Lung (tissue), 12 donors: Measurements from ENCODE around the gene ERICH6. TPM values are rescaled to one million over a fixed set of nuclear protein-coding genes. Genes with fewer than 3 reads are reported as not detected.

Source experiments
- ATAC-seq: fragments of 200-7000 bp; cut with Tn5 transposase; one replicate; pipeline ENCODE4 v1.9.1; 2020; ENCODE audit warnings: moderate number of reproducible peaks; ENCODE audit not compliant: insufficient read depth, low FRiP score
- DNase-seq, 3 donors: peaks; one replicate each; pipeline ENCODE4 v3.0.0-alpha.2; 2013 to 2017
- H3K27ac ChIP-seq, 2 donors: one replicate each; pipeline ENCODE4 v1.5.1; 2013; ENCODE audit warnings: mild to moderate bottlenecking in 2 of 2, moderate library complexity in 2 of 2, control low read depth in 1 of 2, inconsistent platforms in 1 of 2, low read depth in 1 of 2, low read length in 1 of 2
- H3K27me3 ChIP-seq, 3 donors: one replicate each; pipeline ENCODE4 v1.5.1; 2013; ENCODE audit warnings: low read length in 2 of 3; ENCODE audit not compliant: control insufficient read depth in 3 of 3, insufficient read depth in 3 of 3
- H3K36me3 ChIP-seq, 4 donors: one replicate each; pipeline ENCODE4 v1.5.1; 2013; ENCODE audit warnings: low read length in 4 of 4, mild to moderate bottlenecking in 1 of 4, moderate library complexity in 1 of 4; ENCODE audit not compliant: control insufficient read depth in 4 of 4, insufficient read depth in 4 of 4
- H3K4me1 ChIP-seq, 5 donors: one replicate each; pipeline ENCODE4 v1.5.1; 2013; ENCODE audit warnings: low read length in 5 of 5, mild to moderate bottlenecking in 2 of 5, moderate library complexity in 1 of 5; ENCODE audit not compliant: control insufficient read depth in 5 of 5, insufficient read depth in 5 of 5
- H3K4me3 ChIP-seq: one replicate; pipeline ENCODE4 v1.5.1; 2013; ENCODE audit warnings: mild to moderate bottlenecking, control low read depth, moderate library complexity
- H3K9ac ChIP-seq, 2 donors: one replicate each; pipeline ENCODE4 v1.5.1; 2013; ENCODE audit warnings: low read length in 2 of 2, control low read depth in 1 of 2; ENCODE audit not compliant: insufficient read depth in 1 of 2
- H3K9me3 ChIP-seq, 4 donors: one replicate each; pipeline ENCODE4 v1.5.1; 2013; ENCODE audit warnings: low read length in 3 of 4, mild to moderate bottlenecking in 1 of 4, moderate library complexity in 1 of 4; ENCODE audit not compliant: control insufficient read depth in 4 of 4, insufficient read depth in 3 of 4
- CTCF ChIP-seq: IDR thresholded peaks from 2 replicates; pipeline ENCODE4 v1.5.1; 2012; ENCODE audit warnings: mild to moderate bottlenecking; ENCODE audit errors: control extremely low read depth, extremely low read depth
- WGBS, 2 donors: extraction: QIAGEN DNeasy Blood & Tissue Kit; methylation state at CpG; one replicate each; pipeline ENCODE4 v1.1.7; 2013; 5-methylcytosine and 5-hydroxymethylcytosine counted together
- polyA plus RNA-seq, 2 donors: library from polyadenylated mRNA; stranded (reverse); fragments of 200-250 nt; gene quantifications; one replicate each; pipeline ENCODE4 v1.2.1, GENCODE V29; 2013
- total RNA-seq, 2 donors: library from RNA; depleted of rRNA in 1 of 2; stranded (reverse); fragments of >200 nt in 1 of 2; gene quantifications; one replicate each; pipeline ENCODE4 v1.2.1, GENCODE V29; 2014 to 2021
- donor health status: control.
- donor health status: control.
- donor health status: Bipolar disorder and iron deficiency.
- donor health status: healthy.
- donor health status: DM: yes; HTN: yes; CAD: no.

Gene ERICH6
- total and polyA plus RNA-seq, 4 donors, result 0.49 TPM; not detected in 3

DNA sequence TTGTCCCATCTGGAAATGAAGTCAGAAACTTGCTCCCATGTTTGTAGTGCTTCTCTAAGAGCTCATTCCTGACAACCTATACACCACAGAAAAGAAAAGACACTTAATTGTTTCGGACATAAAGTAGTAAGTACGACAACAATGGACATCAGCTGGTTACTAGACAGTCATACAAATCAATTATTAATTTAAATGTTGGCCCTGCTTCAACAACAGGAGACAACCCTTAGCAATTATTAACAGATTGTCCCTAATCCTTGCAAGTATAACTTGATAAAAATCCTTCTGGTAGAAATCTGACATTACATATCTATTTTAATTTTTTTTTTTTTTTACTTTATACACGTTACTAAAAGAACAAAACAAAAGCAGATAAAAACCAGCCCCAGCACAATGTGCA is 29.8 kb downstream of the ERICH6 start:
- Histone ChIP-seq H3K9me3 (peaks cover 0 to 4% (median 2%) of the 10 kb centered on the region in 4 donors), H3K9ac (no peak overlapping the region), H3K27ac (no peak overlapping the region), H3K4me3 (no peak overlapping the region), H3K4me1 (no peaks in the 10 kb centered on the region), H3K27me3 (no peaks in the 10 kb centered on the region), H3K36me3 (no peaks in the 10 kb centered on the region)
- no peak for ATAC-seq
- TF ChIP-seq CTCF, result no peak
- no peak for DNase-seq
- 89 to 95% methylated on average over 3 of the region's 3 CpGs for WGBS, 2 donors

GRCh38 chr3:150666167-150666566 is 37.6 kb downstream of the ERICH6 start:
- ATAC-seq, result no peak
- WGBS, 2 donors, result 64 to 67% methylated on average over 5 of the region's 5 CpGs

DNA sequence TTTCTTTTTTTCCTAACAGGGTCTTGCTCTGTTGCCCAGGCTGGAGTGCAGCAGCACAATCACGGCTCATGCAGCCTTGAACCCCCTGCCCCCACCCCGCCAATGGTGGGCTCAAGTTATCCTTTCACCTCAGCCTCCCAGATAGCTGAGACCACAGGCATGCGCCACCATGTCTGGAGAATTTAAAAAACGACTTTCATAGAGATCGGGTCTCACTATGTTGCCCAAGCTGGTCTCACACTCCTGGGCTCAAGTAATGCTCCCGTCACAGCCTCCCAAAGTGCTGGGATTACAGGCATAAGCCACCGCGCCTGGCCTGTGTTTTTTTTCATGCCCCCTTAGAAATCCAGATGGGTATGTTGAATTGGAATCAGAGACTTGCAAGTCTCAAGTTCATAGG is 40.3 kb downstream of the ERICH6 start:
- no peaks in the 10 kb centered on the region for H3K27me3 ChIP-seq
- H3K36me3 ChIP-seq, result no peaks in the 10 kb centered on the region
- 92 to 97% methylated on average over 8 of the region's 8 CpGs for WGBS, 2 donors
- H3K9ac ChIP-seq, result no peak overlapping the region
- H3K4me3 ChIP-seq, result no peak overlapping the region
- H3K9me3 ChIP-seq, result no peaks in the 10 kb centered on the region
- no peak for ATAC-seq
- no peak overlapping the region for H3K27ac ChIP-seq
- H3K4me1 ChIP-seq, result no peaks in the 10 kb centered on the region
- TF ChIP-seq CTCF, result no peak
- no peak for DNase-seq

More at GRCh38 chr3:150666167-150666566, 37.6 kb downstream of the ERICH6 start:
- TF ChIP-seq CTCF, result no peak
- H3K27ac ChIP-seq, result no peak overlapping the region
- DNase-seq, result no peak
- no peak overlapping the region for H3K9ac ChIP-seq
- no peaks in the 10 kb centered on the region for H3K27me3 ChIP-seq
- H3K9me3 ChIP-seq, result no peaks in the 10 kb centered on the region
- no peaks in the 10 kb centered on the region for H3K4me1 ChIP-seq
- H3K4me3 ChIP-seq, result no peak overlapping the region
- H3K36me3 ChIP-seq, result no peaks in the 10 kb centered on the region
